ENCODE data around the gene ISOC2.
"Not testable (repeated sequence)": the region's sequence is repeated elsewhere in the genome, so short reads cannot be mapped to it uniquely, and the experiment has no call there.

ISOC2 gene

GRCh38 chr19:55440411-55441105 is 20.9 kb downstream of the ISOC2 start:
- no peak for DNase-seq (ENCODE audit: low read depth)

- no peak for DNase-seq (ENCODE audit: low read depth)
Measured at GRCh38 chr19:55439052-55439451, 22.4 kb downstream of the ISOC2 start.

- DNase-seq (ENCODE audit: low read depth) = no peak
Measured at GRCh38 chr19:55437410-55437809, 24.0 kb downstream of the ISOC2 start.

- DNase-seq (ENCODE audit: low read depth) = no peak
Measured at GRCh38 chr19:55436847-55437246, 24.6 kb downstream of the ISOC2 start.

- DNase-seq (ENCODE audit: low read depth) = no peak
Measured at GRCh38 chr19:55435020-55435419, 26.4 kb downstream of the ISOC2 start.

GRCh38 chr19:55434356-55434919 is 27.0 kb downstream of the ISOC2 start:
- no peak for DNase-seq (ENCODE audit: low read depth)

GRCh38 chr19:55433292-55433691 is 28.1 kb downstream of the ISOC2 start:
- DNase-seq (ENCODE audit: low read depth) = no peak

- no peak for DNase-seq (ENCODE audit: low read depth)
Measured at GRCh38 chr19:55432241-55432959, 29.0 kb downstream of the ISOC2 start.

GRCh38 chr19:55431183-55431582 is 30.3 kb downstream of the ISOC2 start:
- DNase-seq (ENCODE audit: low read depth) = no peak

- no peak for DNase-seq (ENCODE audit: low read depth)
Measured at GRCh38 chr19:55426042-55426441, 35.4 kb downstream of the ISOC2 start.

GRCh38 chr19:55424518-55424917 is 36.9 kb downstream of the ISOC2 start:
- no peak for DNase-seq (ENCODE audit: low read depth)

GRCh38 chr19:55423225-55424005 is 38.0 kb downstream of the ISOC2 start:
- no peak for DNase-seq (ENCODE audit: low read depth)

- peak; percentile 34 for DNase-seq (ENCODE audit: low read depth)
Measured at GRCh38 chr19:55421281-55421680, 40.2 kb downstream of the ISOC2 start.

GRCh38 chr19:55419624-55420236 is 41.7 kb downstream of the ISOC2 start:
- DNase-seq (ENCODE audit: low read depth) = no peak

- no peak for DNase-seq (ENCODE audit: low read depth)
Measured at GRCh38 chr19:55419103-55419502, 42.3 kb downstream of the ISOC2 start.

- DNase-seq (ENCODE audit: low read depth) = no peak
Measured at GRCh38 chr19:55418185-55418584, 43.3 kb downstream of the ISOC2 start.

GRCh38 chr19:55410168-55410567 is 51.3 kb downstream of the ISOC2 start:
- no peak for DNase-seq (ENCODE audit: low read depth)

- DNase-seq (ENCODE audit: low read depth) = not testable (repeated sequence)
Measured at GRCh38 chr19:55409179-55409578, 52.3 kb downstream of the ISOC2 start.

GRCh38 chr19:55408533-55408872 is 52.9 kb downstream of the ISOC2 start:
- DNase-seq (ENCODE audit: low read depth) = no peak

- DNase-seq (ENCODE audit: low read depth) = peak; percentile 96
Measured at GRCh38 chr19:55407800-55408532, 53.5 kb downstream of the ISOC2 start.

GRCh38 chr19:55407550-55407799 is 54.0 kb downstream of the ISOC2 start, which contains the start of gene UBE2S:
Gene UBE2S, minus strand, starts transcription at chr19:55407788. Its CDS starts 199 bp downstream, at chr19:55407589.
- not testable (repeated sequence) for DNase-seq (ENCODE audit: low read depth)
